GM11168 (cell line): ENCODE results near the gene ECHS1.
"Not testable (repeated sequence)": the region's sequence is repeated elsewhere in the genome, so short reads cannot be mapped to it uniquely, and the experiment has no call there.

Experiments
- in situ Hi-C: fragments of 300-500 bp; cut with MboI; formaldehyde crosslinking; loops from one replicate; pipeline ENCODE4 v1.12.0; 2022; ENCODE audit warnings: low sequenced_read_pairs; ENCODE audit not compliant: unreplicated experiment

The ECHS1 gene

GRCh38 chr10:133327651-133328357 is 45.4 kb downstream of the ECHS1 start:
- in situ Hi-C loops: no loop called here

- in situ Hi-C loops: no loop called here
Observed at GRCh38 chr10:133326745-133327650, 46.2 kb downstream of the ECHS1 start.

- in situ Hi-C loops: no loop called here
Observed at GRCh38 chr10:133326223-133326551, 47.0 kb downstream of the ECHS1 start.

GRCh38 chr10:133325440-133326222 is 47.5 kb downstream of the ECHS1 start:
- in situ Hi-C loops: no loop called here

GRCh38 chr10:133324857-133325260 is 48.3 kb downstream of the ECHS1 start:
- in situ Hi-C loops: no loop called here

GRCh38 chr10:133324198-133324792 is 48.9 kb downstream of the ECHS1 start:
- in situ Hi-C loops: no loop called here

- in situ Hi-C loops: not testable (repeated sequence)
Observed at GRCh38 chr10:133322064-133322709, 51.0 kb downstream of the ECHS1 start.

- in situ Hi-C loops: not testable (repeated sequence)
Observed at GRCh38 chr10:133320852-133321422, 52.2 kb downstream of the ECHS1 start.

- in situ Hi-C loops: no loop called here
Observed at GRCh38 chr10:133318494-133319127, 54.5 kb downstream of the ECHS1 start.

GRCh38 chr10:133316732-133317131 is 56.4 kb downstream of the ECHS1 start:
- in situ Hi-C loops: no loop called here

GRCh38 chr10:133316266-133316665 is 56.9 kb downstream of the ECHS1 start:
- in situ Hi-C loops: no loop called here

- in situ Hi-C loops: no loop called here
Observed at GRCh38 chr10:133315847-133316246, 57.3 kb downstream of the ECHS1 start.

- in situ Hi-C loops: no loop called here
Observed at GRCh38 chr10:133314911-133315310, 58.2 kb downstream of the ECHS1 start.

GRCh38 chr10:133313192-133313591 is 60.0 kb downstream of the ECHS1 start:
- in situ Hi-C loops: no loop called here

GRCh38 chr10:133312769-133313145 is 60.4 kb downstream of the ECHS1 start:
- in situ Hi-C loops: no loop called here
